ENCODE data around the gene TACC3.
A peak's percentile ranks its signal among the peaks of the same experiment; 100 is the strongest.

TACC3 gene

GRCh38 chr4:1725521-1725920, 4.2 kb downstream of the TACC3 start:
- no peak for DNase-seq

GRCh38 chr4:1726146-1726934, 5.0 kb downstream of the TACC3 start:
- DNase-seq, result peak; percentile 86

GRCh38 chr4:1727117-1728031, 6.1 kb downstream of the TACC3 start:
- DNase-seq, result peak; percentile 77

GRCh38 chr4:1728061-1728980, 7.0 kb downstream of the TACC3 start:
- DNase-seq, result no peak

GRCh38 chr4:1730532-1731135, 9.3 kb downstream of the TACC3 start:
- DNase-seq, result no peak

GRCh38 chr4:1731180-1731579, 9.9 kb downstream of the TACC3 start:
- no peak for DNase-seq

- DNase-seq, result no peak
Observed at GRCh38 chr4:1732911-1733310, 11.6 kb downstream of the TACC3 start.

- DNase-seq, result no peak
Observed at GRCh38 chr4:1735215-1735614, 13.9 kb downstream of the TACC3 start.

- DNase-seq, result no peak
Observed at GRCh38 chr4:1736812-1737211, 15.5 kb downstream of the TACC3 start.

- DNase-seq, result no peak
Observed at GRCh38 chr4:1737666-1738065, 16.3 kb downstream of the TACC3 start.

GRCh38 chr4:1738410-1738809, 17.1 kb downstream of the TACC3 start:
- no peak for DNase-seq

- no peak for DNase-seq
Observed at GRCh38 chr4:1739358-1739757, 18.0 kb downstream of the TACC3 start.

- no peak for DNase-seq
Observed at GRCh38 chr4:1740021-1740545, 18.8 kb downstream of the TACC3 start.

GRCh38 chr4:1741208-1741607, 19.9 kb downstream of the TACC3 start:
- DNase-seq, result no peak

- no peak for DNase-seq
Observed at GRCh38 chr4:1743551-1743950, 22.2 kb downstream of the TACC3 start.

- DNase-seq, result no peak
Observed at GRCh38 chr4:1743975-1744374, 22.7 kb downstream of the TACC3 start.

GRCh38 chr4:1744552-1744951, 23.2 kb downstream of the TACC3 start:
- DNase-seq, result no peak

- DNase-seq, result no peak
Observed at GRCh38 chr4:1745165-1745564, 23.8 kb downstream of the TACC3 start.

GRCh38 chr4:1745697-1746096, 24.4 kb downstream of the TACC3 start:
- no peak for DNase-seq

GRCh38 chr4:1746265-1746691, 25.0 kb downstream of the TACC3 start:
- DNase-seq, result peak; percentile 65

- no peak for DNase-seq
Observed at GRCh38 chr4:1746919-1747602, 25.7 kb downstream of the TACC3 start.

- no peak for DNase-seq
Observed at GRCh38 chr4:1747603-1747967, 26.3 kb downstream of the TACC3 start.
